Bronchial epithelial cell (primary cell): Measurements from ENCODE around the gene CAPN10. TPM values are rescaled to one million over a fixed set of nuclear protein-coding genes. Genes with fewer than 3 reads are reported as not detected.

Experiments
- DNase-seq: peaks from one replicate; pipeline ENCODE4 v3.0.0-alpha.2; 2010; ENCODE audit warnings: low read depth
- FAIRE-seq: peaks from 2 replicates; lab custom pipeline; 2011; peaks lifted over from hg19 to GRCh38; lab: Jason Lieb, UNC
- H3K27me3 ChIP-seq: 2 replicates; pipeline ENCODE4 v1.5.1; 2011; ENCODE audit warnings: low read length; ENCODE audit not compliant: control insufficient read depth, insufficient read depth
- H3K36me3 ChIP-seq: 2 replicates; pipeline ENCODE4 v1.5.1; 2011; ENCODE audit warnings: low read length; ENCODE audit not compliant: control insufficient read depth, insufficient read depth
- H3K4me3 ChIP-seq: 2 replicates; pipeline ENCODE4 v1.5.1; 2011; ENCODE audit warnings: mild to moderate bottlenecking, low read depth, low read length, control low read depth
- total RNA-seq: library from RNA; depleted of rRNA; stranded (reverse); fragments of >200 nt; gene quantifications from 2 replicates; pipeline ENCODE4 v1.2.1, GENCODE V29; 2014
- TF ChIP-seq, protein P1 (sequence below): IDR thresholded peaks from 2 replicates; pipeline ENCODE4 v1.5.1; 2011; ENCODE audit warnings: mild to moderate bottlenecking, moderate library complexity, low read length, control low read depth, inconsistent platforms; ENCODE audit not compliant: insufficient read depth, severe bottlenecking

CAPN10 gene
- total RNA-seq, 1 donor from 2014 or later, result 13.4 TPM

DNA sequence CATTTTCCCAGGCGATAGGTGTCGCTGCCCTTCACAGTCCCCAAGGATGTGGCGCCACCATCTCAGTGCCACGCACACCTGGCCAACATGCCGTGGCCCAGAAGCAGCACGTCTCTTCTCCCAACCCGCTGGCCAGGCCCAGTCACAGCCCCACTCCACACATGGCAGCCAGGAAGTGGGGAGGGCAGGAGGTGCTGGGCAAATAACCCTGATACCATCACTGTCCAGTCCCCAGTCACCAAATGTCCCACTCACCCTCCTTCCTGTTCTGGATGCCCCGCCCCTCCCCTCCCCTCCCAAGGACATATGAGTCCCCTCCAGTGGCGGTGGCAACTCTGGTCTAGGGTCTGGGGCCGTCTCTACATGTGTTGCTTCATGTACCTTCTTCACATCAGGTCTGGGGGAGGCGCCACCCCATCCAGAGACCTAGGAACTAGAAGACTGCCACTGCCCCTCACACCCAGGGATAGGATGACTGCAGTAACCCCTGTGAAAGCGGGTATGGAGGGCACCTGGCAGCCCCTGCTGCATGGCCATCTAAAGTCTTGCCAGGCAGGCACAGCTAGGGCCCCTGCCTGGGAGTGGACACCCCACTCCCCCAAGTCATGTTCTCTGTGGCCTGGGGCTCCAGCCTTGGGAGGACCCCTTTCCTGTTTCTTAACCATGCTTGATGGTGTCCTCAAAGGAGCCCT, 7.3 kb upstream of the CAPN10 start:
- FAIRE-seq (no peak), DNase-seq (no peak)
- Histone ChIP-seq H3K27me3 (no peaks in the 10 kb centered on the region), H3K4me3 (no peak overlapping the region), H3K36me3 (peaks cover 13% of the 10 kb centered on the region)
- TF ChIP-seq, protein P1, sequence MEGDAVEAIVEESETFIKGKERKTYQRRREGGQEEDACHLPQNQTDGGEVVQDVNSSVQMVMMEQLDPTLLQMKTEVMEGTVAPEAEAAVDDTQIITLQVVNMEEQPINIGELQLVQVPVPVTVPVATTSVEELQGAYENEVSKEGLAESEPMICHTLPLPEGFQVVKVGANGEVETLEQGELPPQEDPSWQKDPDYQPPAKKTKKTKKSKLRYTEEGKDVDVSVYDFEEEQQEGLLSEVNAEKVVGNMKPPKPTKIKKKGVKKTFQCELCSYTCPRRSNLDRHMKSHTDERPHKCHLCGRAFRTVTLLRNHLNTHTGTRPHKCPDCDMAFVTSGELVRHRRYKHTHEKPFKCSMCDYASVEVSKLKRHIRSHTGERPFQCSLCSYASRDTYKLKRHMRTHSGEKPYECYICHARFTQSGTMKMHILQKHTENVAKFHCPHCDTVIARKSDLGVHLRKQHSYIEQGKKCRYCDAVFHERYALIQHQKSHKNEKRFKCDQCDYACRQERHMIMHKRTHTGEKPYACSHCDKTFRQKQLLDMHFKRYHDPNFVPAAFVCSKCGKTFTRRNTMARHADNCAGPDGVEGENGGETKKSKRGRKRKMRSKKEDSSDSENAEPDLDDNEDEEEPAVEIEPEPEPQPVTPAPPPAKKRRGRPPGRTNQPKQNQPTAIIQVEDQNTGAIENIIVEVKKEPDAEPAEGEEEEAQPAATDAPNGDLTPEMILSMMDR, result no peak

DNA sequence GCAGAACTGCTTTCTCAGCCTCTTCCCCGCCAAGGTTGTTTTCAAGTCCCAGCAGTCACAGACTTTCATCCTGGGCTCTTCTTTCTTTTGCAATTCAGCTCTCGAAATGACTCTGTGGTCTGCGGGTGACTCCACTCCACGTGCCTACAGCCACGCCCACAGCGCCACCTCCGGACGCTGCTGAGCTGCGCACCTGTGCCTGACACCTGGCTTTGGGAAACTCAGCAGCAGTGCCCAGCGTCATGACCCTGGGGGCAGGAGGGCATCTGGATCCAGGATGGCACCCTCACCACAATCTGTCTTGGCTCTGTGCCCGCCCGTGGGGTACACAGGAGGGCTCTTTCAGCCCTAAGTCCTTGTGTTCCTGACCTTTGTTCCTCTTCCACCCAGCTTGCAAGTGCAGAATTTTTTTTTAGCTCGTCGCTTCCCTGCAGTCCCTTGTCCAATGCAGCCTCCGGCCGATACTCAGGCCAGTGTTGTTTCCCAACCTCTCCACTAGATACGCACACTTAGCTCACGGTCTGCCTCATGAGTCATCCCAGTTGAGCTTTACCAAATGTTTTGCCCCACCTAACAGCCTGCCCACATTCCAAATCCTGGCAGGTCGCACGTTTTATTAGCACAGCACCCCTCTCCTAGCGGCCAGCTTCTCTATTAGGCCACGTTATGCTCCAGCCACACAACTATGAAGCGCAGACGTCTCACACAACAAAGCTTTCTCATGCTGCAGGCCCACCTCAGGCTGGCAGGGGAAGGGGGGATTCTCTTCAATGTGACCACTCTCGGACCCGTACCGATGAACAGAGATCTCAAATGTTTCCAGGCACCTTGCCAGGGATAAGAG, 6.5 kb upstream of the CAPN10 start:
- peak; percentile 83 for DNase-seq
- H3K4me3 ChIP-seq, result no peak overlapping the region
- FAIRE-seq, result peak; percentile 98
- H3K36me3 ChIP-seq, result peaks cover 15% of the 10 kb centered on the region
- H3K27me3 ChIP-seq, result no peaks in the 10 kb centered on the region
- TF ChIP-seq, protein P1, result peak; percentile 61

DNA sequence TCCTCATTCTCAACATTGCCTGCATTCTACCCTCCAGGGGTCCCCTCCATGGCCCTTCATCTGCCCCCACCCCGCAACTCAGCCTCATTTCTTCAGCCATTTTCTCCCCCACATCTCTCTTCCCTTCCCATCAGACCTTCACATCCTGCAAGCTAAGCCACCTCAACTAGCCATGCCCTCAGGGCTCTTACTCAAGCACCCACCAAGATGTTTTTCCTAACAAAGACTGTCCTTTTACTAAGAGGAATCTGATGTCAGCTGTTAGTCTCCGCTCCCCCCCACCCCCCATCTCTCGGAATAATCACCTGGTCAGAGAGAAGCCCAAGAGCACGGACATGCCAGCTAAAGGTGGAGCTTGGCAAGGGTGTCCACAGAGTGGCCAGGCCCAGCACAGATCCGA, 4.7 kb upstream of the CAPN10 start:
- TF ChIP-seq, protein P1, result no peak

DNA sequence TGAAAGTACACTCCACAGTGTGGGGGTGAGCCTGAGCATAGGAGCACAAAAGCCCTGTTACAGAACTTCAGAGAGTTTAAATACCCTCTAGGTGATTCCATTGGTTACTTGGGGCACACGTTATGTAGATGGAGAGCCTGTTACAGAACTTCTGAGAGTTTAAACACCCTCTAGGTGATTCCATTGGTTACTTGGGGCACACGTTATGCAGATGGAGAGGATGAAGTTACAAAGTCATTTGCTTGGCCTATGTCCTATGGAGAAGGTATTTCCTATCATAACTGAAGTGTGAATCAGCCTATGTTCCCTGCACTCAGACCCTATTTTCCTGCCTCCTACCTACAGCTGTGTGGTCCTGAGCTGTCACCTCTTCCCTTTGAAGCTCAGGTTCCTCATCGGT, 3.8 kb upstream of the CAPN10 start:
- TF ChIP-seq, protein P1, result no peak
- FAIRE-seq (no peak), DNase-seq (no peak)
- Histone ChIP-seq H3K27me3 (no peaks in the 10 kb centered on the region), H3K4me3 (no peak overlapping the region), H3K36me3 (peaks cover 8% of the 10 kb centered on the region)

More for the DNA sequence above, 4.7 kb upstream of the CAPN10 start:
- Histone ChIP-seq H3K27me3 (no peaks in the 10 kb centered on the region), H3K36me3 (peaks cover 13% of the 10 kb centered on the region), H3K4me3 (no peak overlapping the region)
- no peak for DNase-seq
- FAIRE-seq, result no peak

DNA sequence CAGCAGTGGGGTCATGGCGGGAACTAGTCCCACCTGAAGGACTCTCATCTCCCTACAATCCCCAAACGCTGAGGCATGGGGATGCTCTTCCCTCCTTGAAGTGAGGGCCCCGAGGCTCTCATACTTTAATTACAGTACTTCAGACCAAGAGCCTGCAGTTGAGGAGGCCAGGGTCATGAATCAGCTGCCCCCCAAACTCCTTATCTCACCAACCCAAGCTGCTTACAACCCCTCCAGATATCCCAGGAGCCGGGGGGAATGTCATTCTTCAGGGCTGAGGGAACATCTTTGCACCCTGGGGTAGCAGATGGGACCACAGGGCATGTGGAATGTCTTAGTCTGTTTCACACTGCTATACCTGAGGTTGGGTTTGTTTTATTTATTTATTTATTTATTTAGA, 2.8 kb upstream of the CAPN10 start:
- Histone ChIP-seq H3K4me3 (no peak overlapping the region), H3K27me3 (no peaks in the 10 kb centered on the region), H3K36me3 (peaks cover 3% of the 10 kb centered on the region)
- TF ChIP-seq, protein P1, result no peak
- DNase-seq (no peak), FAIRE-seq (no peak)
